IPS-18a (cell line): ENCODE data around the gene MAP4K3.

ENCODE experiments used
- H3K27ac ChIP-seq: one replicate; pipeline ENCODE4 v1.5.1; 2013; ENCODE audit warnings: low read length
- H3K27me3 ChIP-seq: one replicate; pipeline ENCODE4 v1.6.1; 2013; ENCODE audit warnings: mild to moderate bottlenecking, low read length; ENCODE audit not compliant: control insufficient read depth, insufficient read depth
- H3K36me3 ChIP-seq: one replicate; pipeline ENCODE4 v1.6.1; 2013; ENCODE audit warnings: low read depth, low read length; ENCODE audit not compliant: control insufficient read depth
- H3K4me1 ChIP-seq: one replicate; pipeline ENCODE4 v1.6.1; 2013; ENCODE audit warnings: low read depth, low read length; ENCODE audit not compliant: control insufficient read depth
- H3K4me3 ChIP-seq: one replicate; pipeline ENCODE4 v1.5.1; 2013; ENCODE audit warnings: low read length
- H3K9ac ChIP-seq: one replicate; pipeline ENCODE4 v1.6.1; 2013; ENCODE audit warnings: mild to moderate bottlenecking, low read length, moderate library complexity
- H3K9me3 ChIP-seq: one replicate; pipeline ENCODE4 v1.6.1; 2013; ENCODE audit warnings: low read depth, low read length; ENCODE audit not compliant: control insufficient read depth

Gene MAP4K3

GRCh38 chr2:39436592-39437521 lies at the start of gene MAP4K3:
Gene MAP4K3, minus strand, starts transcription at chr2:39437285. Its CDS starts 298 bp downstream, at chr2:39436987.
- peak within 1 kb of the TSS; percentile 94 for H3K4me3 ChIP-seq
- peak within 1 kb of the TSS; percentile 3 for H3K27ac ChIP-seq
- peaks cover 30% of the 10 kb centered on the region for H3K4me1 ChIP-seq
- no peaks in the 10 kb centered on the region for H3K27me3 ChIP-seq
- no peaks in the 10 kb centered on the region for H3K9me3 ChIP-seq
- H3K9ac ChIP-seq: peak within 1 kb of the TSS; percentile 82
- no peaks in the 10 kb centered on the region for H3K36me3 ChIP-seq

- Histone ChIP-seq H3K9me3 (no peaks in the 10 kb centered on the region), H3K9ac (no peak overlapping the region), H3K27me3 (no peaks in the 10 kb centered on the region), H3K4me1 (peaks cover 39% of the 10 kb centered on the region), H3K36me3 (no peaks in the 10 kb centered on the region), H3K27ac (no peak overlapping the region), H3K4me3 (no peak overlapping the region)
Observed at GRCh38 chr2:39486071-39486470, 49.0 kb upstream of the MAP4K3 start.

DNA sequence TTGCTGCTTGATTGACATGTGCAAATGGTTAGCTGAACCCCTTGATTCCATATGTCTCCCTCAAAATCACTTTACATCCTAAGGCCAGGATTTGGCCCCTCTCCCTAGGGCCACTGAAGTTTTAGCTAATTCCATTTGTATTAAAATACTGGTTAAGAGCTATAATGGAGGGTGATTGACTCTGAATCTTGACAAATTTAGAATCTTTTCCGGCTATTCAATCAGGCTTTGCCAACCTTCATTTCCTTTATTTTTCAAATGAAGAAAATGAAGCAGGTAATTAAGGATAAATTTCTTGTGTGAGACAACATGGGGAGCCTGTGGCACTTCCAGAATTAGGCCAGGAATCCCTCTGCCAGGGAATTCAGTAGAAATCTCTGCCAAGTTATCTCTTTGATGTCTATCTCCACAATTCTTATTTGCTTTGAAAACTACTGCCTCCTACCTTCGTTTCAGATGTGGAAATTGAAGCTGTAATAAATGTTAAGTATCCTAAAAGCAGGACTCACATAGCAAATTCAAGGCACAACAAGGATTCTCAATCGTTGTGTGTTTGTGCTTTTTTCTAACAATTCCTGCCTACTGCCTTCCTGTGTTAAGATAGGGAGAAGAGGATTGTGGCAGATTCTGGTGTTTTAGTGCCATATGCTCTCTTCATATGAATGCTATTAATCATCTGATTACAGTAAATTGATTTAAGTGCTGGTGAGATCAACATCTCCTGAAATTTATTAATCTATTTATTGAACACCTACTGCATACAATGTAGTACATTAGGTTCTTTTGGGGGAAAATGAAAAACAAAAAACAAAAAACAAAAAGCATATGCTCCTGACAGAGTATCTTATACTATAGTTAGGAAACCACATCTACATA lies 47.8 kb upstream of the MAP4K3 start:
- Histone ChIP-seq H3K9ac (peak overlapping the region; percentile 9), H3K27ac (no peak overlapping the region)

GRCh38 chr2:39484206-39484605 lies 47.1 kb upstream of the MAP4K3 start:
- H3K4me1 ChIP-seq: peaks cover 44% of the 10 kb centered on the region
- no peak overlapping the region for H3K4me3 ChIP-seq
- H3K9me3 ChIP-seq: no peaks in the 10 kb centered on the region
- H3K36me3 ChIP-seq: no peaks in the 10 kb centered on the region
- no peak overlapping the region for H3K27ac ChIP-seq
- H3K27me3 ChIP-seq: no peaks in the 10 kb centered on the region
- H3K9ac ChIP-seq: no peak overlapping the region

More for the DNA sequence above, 47.8 kb upstream of the MAP4K3 start:
- Histone ChIP-seq H3K9me3 (no peaks in the 10 kb centered on the region), H3K36me3 (no peaks in the 10 kb centered on the region), H3K4me1 (peaks cover 39% of the 10 kb centered on the region), H3K27me3 (no peaks in the 10 kb centered on the region), H3K4me3 (no peak overlapping the region)

GRCh38 chr2:39483534-39483933 lies 46.4 kb upstream of the MAP4K3 start:
- no peak overlapping the region for H3K9ac ChIP-seq
- H3K9me3 ChIP-seq: no peaks in the 10 kb centered on the region
- no peaks in the 10 kb centered on the region for H3K27me3 ChIP-seq
- H3K27ac ChIP-seq: no peak overlapping the region
- no peaks in the 10 kb centered on the region for H3K36me3 ChIP-seq
- H3K4me1 ChIP-seq: peaks cover 49% of the 10 kb centered on the region
- no peak overlapping the region for H3K4me3 ChIP-seq

DNA sequence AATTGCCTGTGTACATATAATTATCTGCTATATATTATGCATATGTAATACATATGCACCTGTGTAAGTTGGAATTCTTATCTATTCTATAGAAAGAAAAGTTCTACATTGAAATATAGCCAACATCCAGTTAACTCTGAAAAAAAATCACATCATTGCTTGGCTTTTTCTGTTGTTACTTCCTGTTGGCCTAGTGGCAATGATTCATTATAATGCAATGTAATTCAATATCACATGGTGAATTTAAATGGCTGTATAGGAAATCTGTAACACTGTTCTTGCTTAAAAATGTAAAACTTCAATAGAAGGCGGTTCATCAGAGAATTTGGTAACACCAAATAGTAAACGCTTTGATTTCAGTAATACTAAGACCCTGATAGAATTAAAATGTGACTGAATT lies 44.5 kb upstream of the MAP4K3 start:
- H3K4me3 ChIP-seq: no peak overlapping the region
- no peak overlapping the region for H3K9ac ChIP-seq
- no peaks in the 10 kb centered on the region for H3K36me3 ChIP-seq
- H3K4me1 ChIP-seq: peaks cover 40% of the 10 kb centered on the region
- no peaks in the 10 kb centered on the region for H3K27me3 ChIP-seq
- no peak overlapping the region for H3K27ac ChIP-seq
- H3K9me3 ChIP-seq: no peaks in the 10 kb centered on the region

- Histone ChIP-seq H3K9ac (no peak overlapping the region), H3K9me3 (no peaks in the 10 kb centered on the region), H3K4me1 (peaks cover 31% of the 10 kb centered on the region), H3K27ac (no peak overlapping the region), H3K36me3 (no peaks in the 10 kb centered on the region), H3K27me3 (no peaks in the 10 kb centered on the region), H3K4me3 (no peak overlapping the region)
Observed at GRCh38 chr2:39479696-39480095, 42.6 kb upstream of the MAP4K3 start.

- H3K4me3 ChIP-seq: no peak overlapping the region
- no peaks in the 10 kb centered on the region for H3K9me3 ChIP-seq
- H3K9ac ChIP-seq: no peak overlapping the region
- H3K36me3 ChIP-seq: no peaks in the 10 kb centered on the region
- no peaks in the 10 kb centered on the region for H3K27me3 ChIP-seq
- H3K4me1 ChIP-seq: peaks cover 26% of the 10 kb centered on the region
- H3K27ac ChIP-seq: no peak overlapping the region
Observed at GRCh38 chr2:39479053-39479670, 42.1 kb upstream of the MAP4K3 start.

DNA sequence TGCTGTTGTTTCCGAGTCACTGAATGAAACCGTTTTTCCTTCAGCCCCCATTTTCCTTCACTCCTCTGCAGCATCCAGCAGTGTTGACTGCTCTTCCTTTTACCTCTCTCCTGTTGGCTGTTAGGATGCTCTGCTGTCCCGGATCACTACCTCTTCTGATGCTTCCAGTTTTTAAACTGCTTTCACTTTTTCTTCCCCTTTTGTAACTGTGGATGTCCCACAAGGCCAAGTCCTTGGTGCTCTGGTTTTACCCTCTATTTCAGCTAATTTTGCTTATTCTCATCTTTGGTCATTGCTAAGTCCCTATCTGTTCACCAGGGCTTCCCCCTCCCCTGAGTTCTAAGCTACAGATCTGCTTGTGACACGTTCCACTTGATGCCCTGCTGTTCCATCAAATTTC lies 39.4 kb upstream of the MAP4K3 start:
- Histone ChIP-seq H3K36me3 (no peaks in the 10 kb centered on the region), H3K4me3 (no peak overlapping the region), H3K4me1 (peaks cover 13% of the 10 kb centered on the region), H3K27ac (no peak overlapping the region), H3K27me3 (no peaks in the 10 kb centered on the region), H3K9ac (no peak overlapping the region), H3K9me3 (no peaks in the 10 kb centered on the region)

DNA sequence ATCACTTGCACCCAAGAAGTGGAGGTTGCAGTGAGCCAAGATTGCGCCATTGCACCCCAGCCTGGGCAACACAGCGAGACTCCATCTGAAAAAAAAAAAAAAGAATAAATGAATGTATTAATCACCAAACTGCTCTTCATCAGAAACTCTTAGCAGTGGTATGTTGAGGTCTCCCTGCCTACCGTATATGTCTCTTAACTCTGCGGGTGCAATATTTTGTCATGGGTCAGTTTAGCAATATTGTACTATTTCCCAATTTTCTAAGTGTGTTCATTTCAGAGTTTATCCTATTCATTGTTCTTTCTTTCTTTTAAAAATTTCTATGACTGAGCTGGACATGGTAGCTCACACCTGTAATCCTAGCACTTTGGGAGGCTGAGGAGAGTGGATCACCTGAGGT lies 37.9 kb upstream of the MAP4K3 start:
- Histone ChIP-seq H3K9ac (no peak overlapping the region), H3K27ac (no peak overlapping the region), H3K36me3 (no peaks in the 10 kb centered on the region), H3K4me3 (no peak overlapping the region), H3K4me1 (peaks cover 12% of the 10 kb centered on the region), H3K27me3 (no peaks in the 10 kb centered on the region), H3K9me3 (no peaks in the 10 kb centered on the region)

DNA sequence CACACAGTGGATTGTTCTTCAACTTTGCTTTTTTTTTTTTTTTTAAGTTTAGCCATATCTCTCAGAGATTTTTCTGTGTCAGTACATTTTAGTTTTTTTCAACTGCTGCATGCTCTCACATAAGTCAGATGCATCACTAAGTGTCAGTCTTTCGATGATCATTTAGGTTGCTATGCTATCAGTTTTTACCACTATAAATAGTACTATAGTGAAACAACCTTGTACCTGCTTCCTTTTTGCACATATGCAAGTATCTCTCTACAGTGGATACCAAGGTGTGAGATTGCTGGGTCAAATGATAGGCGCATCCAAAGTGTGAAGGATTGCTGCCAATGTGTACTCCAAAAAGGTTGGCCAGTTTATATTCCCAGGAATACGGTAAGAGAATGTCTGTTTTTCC lies 33.5 kb upstream of the MAP4K3 start:
- no peak overlapping the region for H3K9ac ChIP-seq
- H3K36me3 ChIP-seq: no peaks in the 10 kb centered on the region
- no peaks in the 10 kb centered on the region for H3K9me3 ChIP-seq
- no peak overlapping the region for H3K27ac ChIP-seq
- H3K4me1 ChIP-seq: peaks cover 19% of the 10 kb centered on the region
- H3K27me3 ChIP-seq: no peaks in the 10 kb centered on the region
- no peak overlapping the region for H3K4me3 ChIP-seq
